HAP-1 (cell line): Measurements from ENCODE around the gene MCF2L.

ENCODE experiments used
- DNase-seq, 2 experiments: peaks; one replicate each; pipeline ENCODE4 v3.0.0-alpha.2; 2016 to 2020; ENCODE audit warnings: low spot score in 2 of 2
- H3K27me3 ChIP-seq: fragments of 250-450 bp; sonication (Bioruptor Pico); 2 replicates; pipeline ENCODE4 v1.5.1; 2020; ENCODE audit warnings: low read depth, mild to moderate bottlenecking, moderate library complexity
- H3K36me3 ChIP-seq: fragments of 250-450 bp; sonication (Bioruptor Pico); replicated peaks from 2 replicates; pipeline ENCODE4 v1.5.1; 2020; ENCODE audit warnings: mild to moderate bottlenecking
- H3K4me1 ChIP-seq: fragments of 250-450 bp; sonication (Bioruptor Pico); 2 replicates; pipeline ENCODE4 v1.5.1; 2020; ENCODE audit warnings: mild to moderate bottlenecking
- H3K4me3 ChIP-seq: fragments of 250-450 bp; sonication (Bioruptor Pico); 2 replicates; pipeline ENCODE4 v1.5.1; 2020; ENCODE audit warnings: mild to moderate bottlenecking, moderate library complexity
- H3K9me3 ChIP-seq: fragments of 250-450 bp; sonication (Bioruptor Pico); 2 replicates; pipeline ENCODE4 v1.5.1; 2020; ENCODE audit warnings: mild to moderate bottlenecking, moderate library complexity
- in situ Hi-C: fragments of 300-500 bp; cut with MboI; formaldehyde crosslinking; loops from 3 replicates; pipeline ENCODE4 v1.14.3; 2020; ENCODE audit warnings: low sequenced_read_pairs, inconsistent platforms, mixed read lengths

Gene MCF2L

GRCh38 chr13:113123226-113124201, 154.5 kb downstream of the MCF2L start:
- DNase-seq: peak in 1 of 2 experiments; percentile 40
- Histone ChIP-seq H3K9me3 (no peaks in the 10 kb centered on the region), H3K4me3 (no peak overlapping the region), H3K4me1 (no peaks in the 10 kb centered on the region), H3K27me3 (no peaks in the 10 kb centered on the region), H3K36me3 (no peaks in the 10 kb centered on the region)
- in situ Hi-C loops: no loop called here

- no peaks in the 10 kb centered on the region for H3K36me3 ChIP-seq
- no peak overlapping the region for H3K4me3 ChIP-seq
- in situ Hi-C loops: no loop called here
- no peaks in the 10 kb centered on the region for H3K27me3 ChIP-seq
- no peaks in the 10 kb centered on the region for H3K9me3 ChIP-seq
- no peaks in the 10 kb centered on the region for H3K4me1 ChIP-seq
- no peak for DNase-seq
Measured at GRCh38 chr13:113124211-113124970, 155.4 kb downstream of the MCF2L start.

GRCh38 chr13:113125506-113126264, 156.7 kb downstream of the MCF2L start:
- no peak overlapping the region for H3K4me3 ChIP-seq
- no peak for DNase-seq
- no peaks in the 10 kb centered on the region for H3K9me3 ChIP-seq
- no peaks in the 10 kb centered on the region for H3K27me3 ChIP-seq
- in situ Hi-C loops: no loop called here
- H3K36me3 ChIP-seq: no peaks in the 10 kb centered on the region
- no peaks in the 10 kb centered on the region for H3K4me1 ChIP-seq

- no peak for DNase-seq
- in situ Hi-C loops: no loop called here
- no peaks in the 10 kb centered on the region for H3K4me1 ChIP-seq
- H3K36me3 ChIP-seq: no peaks in the 10 kb centered on the region
- H3K9me3 ChIP-seq: no peaks in the 10 kb centered on the region
- no peak overlapping the region for H3K4me3 ChIP-seq
- no peaks in the 10 kb centered on the region for H3K27me3 ChIP-seq
Measured at GRCh38 chr13:113126265-113127150, 157.5 kb downstream of the MCF2L start.

GRCh38 chr13:113129480-113129879, 160.5 kb downstream of the MCF2L start:
- no peaks in the 10 kb centered on the region for H3K27me3 ChIP-seq
- no peaks in the 10 kb centered on the region for H3K4me1 ChIP-seq
- no peaks in the 10 kb centered on the region for H3K36me3 ChIP-seq
- H3K9me3 ChIP-seq: peaks cover 4% of the 10 kb centered on the region
- in situ Hi-C loops: no loop called here
- DNase-seq: no peak
- no peak overlapping the region for H3K4me3 ChIP-seq

- Histone ChIP-seq H3K4me1 (peaks cover under 1% of the 10 kb centered on the region; the same call in 1 of the 2 replicates), H3K36me3 (no peaks in the 10 kb centered on the region), H3K4me3 (no peak overlapping the region), H3K9me3 (peaks cover 6% of the 10 kb centered on the region), H3K27me3 (no peaks in the 10 kb centered on the region)
- DNase-seq: no peak
- in situ Hi-C loops: no loop called here
Measured at GRCh38 chr13:113129921-113130750, 161.1 kb downstream of the MCF2L start.

- in situ Hi-C loops: no loop called here
- peak; percentile 61 to 93 for DNase-seq
- H3K4me1 ChIP-seq: peaks cover 30% of the 10 kb centered on the region
- H3K4me3 ChIP-seq: no peak overlapping the region
- H3K9me3 ChIP-seq: peaks cover 6% of the 10 kb centered on the region
- no peaks in the 10 kb centered on the region for H3K27me3 ChIP-seq
- no peaks in the 10 kb centered on the region for H3K36me3 ChIP-seq
Measured at GRCh38 chr13:113135281-113135760, 166.3 kb downstream of the MCF2L start.

GRCh38 chr13:113137691-113138298, 168.8 kb downstream of the MCF2L start:
- in situ Hi-C loops: no loop called here
- no peak for DNase-seq
- H3K4me1 ChIP-seq: peaks cover 30% of the 10 kb centered on the region
- peaks cover 6% of the 10 kb centered on the region for H3K9me3 ChIP-seq
- no peaks in the 10 kb centered on the region for H3K36me3 ChIP-seq
- H3K27me3 ChIP-seq: no peaks in the 10 kb centered on the region
- no peak overlapping the region for H3K4me3 ChIP-seq

GRCh38 chr13:113138792-113139551, 170.0 kb downstream of the MCF2L start:
- H3K36me3 ChIP-seq: no peaks in the 10 kb centered on the region
- peaks cover 30% of the 10 kb centered on the region for H3K4me1 ChIP-seq
- no peak for DNase-seq
- in situ Hi-C loops: no loop called here
- no peaks in the 10 kb centered on the region for H3K27me3 ChIP-seq
- no peak overlapping the region for H3K4me3 ChIP-seq
- H3K9me3 ChIP-seq: peaks cover 6% of the 10 kb centered on the region

- no peak overlapping the region for H3K4me3 ChIP-seq
- H3K36me3 ChIP-seq: no peaks in the 10 kb centered on the region
- H3K27me3 ChIP-seq: no peaks in the 10 kb centered on the region
- H3K9me3 ChIP-seq: peaks cover under 1% of the 10 kb centered on the region
- no peak for DNase-seq
- in situ Hi-C loops: no loop called here
- peaks cover 30% of the 10 kb centered on the region for H3K4me1 ChIP-seq
Measured at GRCh38 chr13:113139577-113139976, 170.6 kb downstream of the MCF2L start.
